K562 (cell line): ENCODE data around the gene ATXN1. TPM values are rescaled to one million over a fixed set of nuclear protein-coding genes. Genes with fewer than 3 reads are reported as not detected.

ENCODE experiments used
- ATAC-seq: fragments of 200-7000 bp; cut with Tn5 transposase; 3 replicates; pipeline ENCODE4 v1.9.1; 2020; ENCODE audit warnings: moderate library complexity
- BruUV-seq: library from RNA; stranded (reverse); fragments of 400-500 nt; replicated peaks from 2 replicates; lab custom pipeline; 2021; lab: Mats Ljungman, UMichigan
- CTCF ChIA-PET: fragments of 300-600 bp; formaldehyde crosslinking; extraction: SDS; loops from one replicate; lab custom pipeline; 2021; ENCODE audit warnings: low intra/inter-chr PET ratio; lab: Yijun Ruan, JAX
- POLR2A ChIA-PET: fragments of 300-600, 350-650 bp; sonication (Branson Sonifier 250); formaldehyde crosslinking; extraction: SDS; loops from one replicate; lab custom pipeline; 2021; ENCODE audit warnings: antibody characterized with exemption, inconsistent platforms; lab: Yijun Ruan, JAX
- DNase-seq, 4 experiments: peaks; one replicate each; pipeline versions ENCODE4 v3.0.0 to v3.0.0-alpha.2; 2011 to 2018; ENCODE audit warnings: low spot score in 3 of 4, mixed read lengths in 3 of 4; ENCODE audit errors: extremely low read depth in 1 of 4
- FAIRE-seq: peaks from 2 replicates; lab custom pipeline; 2011; peaks lifted over from hg19 to GRCh38; lab: Jason Lieb, UNC
- H2AFZ ChIP-seq: 2 replicates; pipeline ENCODE4 v1.6.0; 2011; ENCODE audit warnings: low read depth, low read length, control low read depth, inconsistent platforms
- H3K27ac ChIP-seq: fragments of 200-600 bp; 3 replicates; pipeline ENCODE4 v1.8.0; 2011; ENCODE audit warnings: low read depth, mild to moderate bottlenecking, control low read depth, inconsistent platforms, low read length, moderate library complexity, mixed read lengths; ENCODE audit errors: extremely low read depth
- H3K27me3 ChIP-seq, 2 experiments: fragments of 300-600 bp in 1 of 2; 2 replicates in 1 of 2; 3 replicates in 1 of 2; pipeline versions ENCODE4 v1.6.0 to v1.8.0; 2011; ENCODE audit warnings: inconsistent platforms in 2 of 2, low read length in 2 of 2, mild to moderate bottlenecking in 1 of 2, mixed read lengths in 1 of 2, moderate library complexity in 1 of 2; ENCODE audit not compliant: control insufficient read depth in 2 of 2, insufficient read depth in 2 of 2
- H3K36me3 ChIP-seq: fragments of 300-600 bp; 3 replicates; pipeline ENCODE4 v1.8.0; 2011; ENCODE audit warnings: mild to moderate bottlenecking, low read length, inconsistent platforms; ENCODE audit not compliant: control insufficient read depth, insufficient read depth
- H3K4me1 ChIP-seq, 2 experiments: fragments of 200-600 bp in 1 of 2; replicated peaks in 1 of 2; 2 replicates in 1 of 2; 3 replicates in 1 of 2; pipeline versions ENCODE4 v1.5.1 to v1.8.0; 2011; ENCODE audit warnings: inconsistent platforms in 2 of 2, low read length in 2 of 2, mild to moderate bottlenecking in 1 of 2, mixed read lengths in 1 of 2, moderate library complexity in 1 of 2; ENCODE audit not compliant: control insufficient read depth in 2 of 2, insufficient read depth in 2 of 2
- H3K4me2 ChIP-seq: 2 replicates; pipeline ENCODE4 v1.6.1; 2011; ENCODE audit warnings: low read length, control low read depth, inconsistent platforms, mixed read lengths; ENCODE audit not compliant: insufficient read depth
- H3K4me3 ChIP-seq: fragments of 200-600 bp; sonication (generic), shearing (Covaris generic); 2 replicates; pipeline ENCODE4 v1.5.1; 2016; ENCODE audit warnings: control low read depth, inconsistent platforms
- H3K79me2 ChIP-seq: fragments of 200-600 bp; 3 replicates; pipeline ENCODE4 v1.8.0; 2011; ENCODE audit warnings: low read length, inconsistent platforms; ENCODE audit not compliant: control insufficient read depth, insufficient read depth
- H3K9ac ChIP-seq, 2 experiments: 2 replicates each; pipeline versions ENCODE4 v1.6.0 to v1.6.1; 2011; ENCODE audit warnings: low read depth in 2 of 2, low read length in 2 of 2, control low read depth in 1 of 2, inconsistent platforms in 1 of 2, mild to moderate bottlenecking in 1 of 2, mixed read lengths in 1 of 2; ENCODE audit not compliant: insufficient read depth in 1 of 2
- H3K9me1 ChIP-seq: one replicate; pipeline ENCODE4 v1.6.0; 2011; ENCODE audit warnings: inconsistent platforms, mild to moderate bottlenecking, low read length, moderate library complexity; ENCODE audit not compliant: control insufficient read depth, insufficient read depth
- H3K9me3 ChIP-seq: replicated peaks from 2 replicates; pipeline ENCODE4 v1.5.1; 2011; ENCODE audit warnings: low read depth, low read length, inconsistent platforms; ENCODE audit not compliant: control insufficient read depth, insufficient read depth
- H4K20me1 ChIP-seq: replicated peaks from 2 replicates; pipeline ENCODE4 v1.6.1; 2011; ENCODE audit warnings: low read length, inconsistent platforms, mixed read lengths; ENCODE audit not compliant: control insufficient read depth, insufficient read depth
- KLF1 ChIP-seq: fragments of 450-650 bp; IDR thresholded peaks from 2 replicates; pipeline ENCODE4 v1.6.1; 2016; ENCODE audit warnings: missing genetic modification characterization, missing compliant biosample characterization
- PATZ1 ChIP-seq: fragments of 250-450 bp; sonication (Bioruptor Pico); IDR thresholded peaks from 2 replicates; pipeline ENCODE4 v1.5.0; 2020; ENCODE audit warnings: mild to moderate bottlenecking, borderline replicate concordance
- SAP30 ChIP-seq: fragments of 200-600 bp; sonication (generic); IDR thresholded peaks from 2 replicates; pipeline ENCODE4 v1.6.1; 2012; ENCODE audit warnings: borderline replicate concordance, low read depth, mild to moderate bottlenecking, moderate library complexity, low read length, control low read depth, inconsistent platforms; ENCODE audit not compliant: insufficient read depth, poor library complexity, severe bottlenecking
- SIX5 ChIP-seq, 2 experiments: IDR thresholded peaks; 2 replicates each; pipeline ENCODE4 v1.6.1; 2011; ENCODE audit warnings: low read length in 2 of 2, borderline replicate concordance in 1 of 2, low read depth in 1 of 2, mild to moderate bottlenecking in 1 of 2, moderate library complexity in 1 of 2; ENCODE audit not compliant: insufficient read depth in 1 of 2
- ZHX1 ChIP-seq: fragments of 150-350 bp; conservative IDR thresholded peaks from 2 replicates; pipeline ENCODE4 v1.6.1; 2014; ENCODE audit warnings: low read length
- ZKSCAN1 ChIP-seq: fragments of 150-350 bp; IDR thresholded peaks from 2 replicates; pipeline ENCODE4 v1.6.1; 2016; ENCODE audit warnings: low read depth, low read length
- ZNF318 ChIP-seq, 2 experiments: fragments of 450-650 bp; IDR thresholded peaks; 2 replicates each; pipeline ENCODE4 v1.6.1; 2016; ENCODE audit warnings: mild to moderate bottlenecking in 2 of 2, borderline replicate concordance in 1 of 2, low read depth in 1 of 2, moderate library complexity in 1 of 2
- ZNF41 ChIP-seq: fragments of 250-450 bp; sonication (Bioruptor Pico); conservative IDR thresholded peaks from 2 replicates; pipeline ENCODE4 v1.4.0; 2020; ENCODE audit warnings: mild to moderate bottlenecking
- WGBS: fragments of 100-300 bp; shearing (Covaris generic); methylation state at CpG from one replicate; pipeline ENCODE4 v1.1.6; 2016; ENCODE audit warnings: low coverage, mixed read lengths; ENCODE audit not compliant: insufficient coverage; ENCODE audit errors: missing lambda C conversion rate; 5-methylcytosine and 5-hydroxymethylcytosine counted together
- in situ Hi-C: fragments of 300-500 bp; cut with MboI; formaldehyde crosslinking; loops from 4 replicates; pipeline ENCODE4 v1.15.0; 2018; ENCODE audit warnings: inconsistent platforms, mixed read lengths
- intact Hi-C: fragments of 100-400 bp; cut with micrococcal nuclease; formaldehyde crosslinking; loops from 2 replicates; pipeline ENCODE4 v1.14.2; 2022
- polyA plus RNA-seq, 8 experiments: library from polyadenylated mRNA; depleted of rRNA in 4 of 8; stranded (reverse) in 5 of 8; unstranded in 3 of 8; fragments of >200 nt; fragmentation: Nextera tagmentation in 2 of 8; fragmentation: Illumina TruSeq in 1 of 8; extraction: Ambion mirVana in 2 of 8; extraction: Trizol in 1 of 8; gene quantifications; 2 replicates each; pipeline versions ENCODE4 v1.2.1 to v1.2.3, GENCODE V29; 2011 to 2014; ENCODE audit warnings: inconsistent platforms in 1 of 8, missing spikeins in 1 of 8
- total RNA-seq, 7 experiments: library from RNA; depleted of rRNA in 6 of 7; stranded (reverse); fragments of >200 nt in 6 of 7; fragmentation: Illumina TruSeq in 2 of 7; extraction: Trizol in 2 of 7; gene quantifications; 2 replicates each; pipeline versions ENCODE4 v1.2.1 to v1.2.3, GENCODE V29; 2011 to 2021; ENCODE audit warnings: low replicate concordance in 1 of 7

The ATXN1 gene
- total and polyA plus RNA-seq, 9 of the 15 experiments (the other 6 are each of a cell fraction or from before 2014, with no cell fraction given) = under 0.01 to 1.2 (median 0.58) TPM

GRCh38 chr6:16755544-16755943 is 5.7 kb downstream of the ATXN1 start:
- Histone ChIP-seq H3K27me3 (peaks cover 7 to 13% of the 10 kb centered on the region in 2 experiments; a peak in 3 of 5 replicates), H3K4me1 (peaks cover 0 to 10% of the 10 kb centered on the region in 2 experiments; a peak in 3 of 5 replicates), H3K36me3 (no peaks in the 10 kb centered on the region), H3K9ac (no peak overlapping the region), H4K20me1 (no peaks in the 10 kb centered on the region), H3K9me3 (no peaks in the 10 kb centered on the region), H3K9me1 (no peaks in the 10 kb centered on the region), H2AFZ (no peak overlapping the region), H3K79me2 (peaks cover 27% of the 10 kb centered on the region), H3K4me2 (no peak overlapping the region), H3K27ac (no peak overlapping the region), H3K4me3 (no peak overlapping the region)
- intact Hi-C loops (no loop called here), in situ Hi-C loops (no loop called here)
- no peak for ATAC-seq
- POLR2A ChIA-PET = no interaction called here
- BruUV-seq = no TSS peak
- DNase-seq = no peak
- no peak for FAIRE-seq
- CTCF ChIA-PET = no interaction called here
- WGBS = 9% methylated on average over 3 of the region's 3 CpGs
- TF ChIP-seq ZNF318 (IDR thresholded peaks at IDR 0.05; ENCODE audit: borderline replicate concordance in 1 of 2, low read depth in 1 of 2) (no peak), SAP30 (no peak), PATZ1 (CRISPR knock-in tag) (no peak), SIX5 (IDR thresholded peaks at IDR 0.05; ENCODE audit: borderline replicate concordance in 1 of 2, insufficient read depth in 1 of 2, low read depth in 1 of 2, low read length in 2 of 2) (no peak), ZNF41 (no peak), ZHX1 (no peak), ZKSCAN1 (no peak), KLF1 (tag) (no peak)
